ENCODE data around the gene TUBB4B. TPM values are rescaled to one million over a fixed set of nuclear protein-coding genes. Genes with fewer than 3 reads are reported as not detected.

The TUBB4B gene
- total RNA-seq, 1 donor from 2014 or later: 192 TPM

DNA sequence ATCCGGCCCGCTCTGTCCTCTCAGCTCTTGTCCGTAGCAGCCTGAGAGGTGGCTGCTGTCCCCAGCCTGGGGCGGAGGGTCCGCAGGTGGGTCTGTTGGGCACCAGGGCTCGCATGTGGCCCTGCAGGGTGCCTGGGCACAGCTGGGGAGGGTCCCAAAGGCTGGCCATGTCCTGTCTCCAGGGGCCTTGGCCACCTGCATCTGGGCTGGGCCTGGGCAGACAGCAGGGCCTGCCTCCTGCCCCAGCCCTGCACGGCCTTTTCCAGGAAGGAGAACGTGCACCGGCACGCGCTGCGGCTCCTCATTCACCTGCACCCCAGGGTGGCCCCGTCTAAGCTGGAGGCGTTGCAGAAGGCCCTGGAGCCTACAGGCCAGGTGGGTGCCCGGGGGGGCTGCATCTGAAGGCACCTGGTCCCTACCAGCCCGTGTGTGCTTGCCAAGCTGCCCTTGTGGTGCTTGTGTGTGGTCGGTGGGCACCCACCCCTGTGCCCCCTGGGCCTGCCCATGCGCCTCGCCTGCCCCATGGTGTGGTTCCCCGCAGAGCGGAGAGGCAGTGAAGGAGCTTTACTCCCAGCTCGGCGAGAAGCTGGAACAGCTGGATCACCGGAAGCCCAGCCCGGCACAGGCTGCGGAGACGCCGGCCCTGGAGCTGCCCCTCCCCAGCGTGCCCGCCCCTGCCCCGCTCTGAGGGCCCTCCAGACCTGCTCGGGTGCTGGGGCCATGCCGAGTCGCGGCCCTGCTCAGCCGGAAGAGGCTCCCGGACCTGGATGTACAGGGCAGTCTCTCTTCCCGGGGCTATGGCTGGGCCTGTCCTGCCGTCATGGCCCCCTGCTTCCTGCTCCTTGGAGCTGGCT lies 31.4 kb downstream of the TUBB4B start:
- TF ChIP-seq, protein P1, sequence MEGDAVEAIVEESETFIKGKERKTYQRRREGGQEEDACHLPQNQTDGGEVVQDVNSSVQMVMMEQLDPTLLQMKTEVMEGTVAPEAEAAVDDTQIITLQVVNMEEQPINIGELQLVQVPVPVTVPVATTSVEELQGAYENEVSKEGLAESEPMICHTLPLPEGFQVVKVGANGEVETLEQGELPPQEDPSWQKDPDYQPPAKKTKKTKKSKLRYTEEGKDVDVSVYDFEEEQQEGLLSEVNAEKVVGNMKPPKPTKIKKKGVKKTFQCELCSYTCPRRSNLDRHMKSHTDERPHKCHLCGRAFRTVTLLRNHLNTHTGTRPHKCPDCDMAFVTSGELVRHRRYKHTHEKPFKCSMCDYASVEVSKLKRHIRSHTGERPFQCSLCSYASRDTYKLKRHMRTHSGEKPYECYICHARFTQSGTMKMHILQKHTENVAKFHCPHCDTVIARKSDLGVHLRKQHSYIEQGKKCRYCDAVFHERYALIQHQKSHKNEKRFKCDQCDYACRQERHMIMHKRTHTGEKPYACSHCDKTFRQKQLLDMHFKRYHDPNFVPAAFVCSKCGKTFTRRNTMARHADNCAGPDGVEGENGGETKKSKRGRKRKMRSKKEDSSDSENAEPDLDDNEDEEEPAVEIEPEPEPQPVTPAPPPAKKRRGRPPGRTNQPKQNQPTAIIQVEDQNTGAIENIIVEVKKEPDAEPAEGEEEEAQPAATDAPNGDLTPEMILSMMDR (IDR thresholded peaks at IDR 0.05; ENCODE audit: partially characterized antibody, unreplicated experiment): no peak
- Mint-ChIP-seq H3K27ac (ENCODE audit: unreplicated experiment) (no peak overlapping the region), H3K9me3 (ENCODE audit: unreplicated experiment) (peaks cover 10% of the 10 kb centered on the region), H3K36me3 (ENCODE audit: unreplicated experiment) (no peaks in the 10 kb centered on the region), H3K4me1 (ENCODE audit: low read depth, unreplicated experiment) (peaks cover 17% of the 10 kb centered on the region), H3K4me3 (ENCODE audit: unreplicated experiment) (no peak overlapping the region), H3K27me3 (ENCODE audit: unreplicated experiment) (peaks cover 9% of the 10 kb centered on the region)
- no peak for DNase-seq

DNA sequence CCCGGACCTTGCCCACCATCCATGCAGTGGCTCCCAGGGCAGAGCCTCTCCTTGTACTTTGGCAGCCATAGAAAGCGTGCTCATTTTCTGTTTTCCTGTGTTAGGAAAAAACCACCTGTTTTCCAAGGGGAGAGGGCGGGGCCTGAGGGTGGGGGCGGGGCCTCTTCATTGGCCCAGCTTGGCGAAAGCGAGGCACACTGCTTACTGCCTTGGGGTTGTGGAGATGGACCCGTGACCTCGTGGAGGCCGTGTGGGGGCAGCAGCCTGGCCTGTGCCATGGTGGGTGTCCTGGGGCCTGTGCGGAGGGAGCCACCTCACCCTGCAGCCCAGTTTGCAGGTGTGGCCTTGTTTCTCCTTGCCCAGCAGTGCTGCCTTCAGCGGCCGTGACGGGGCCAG lies 32.0 kb downstream of the TUBB4B start:
- H3K27ac Mint-ChIP-seq (ENCODE audit: unreplicated experiment): no peak overlapping the region
- no peak for DNase-seq

DNA sequence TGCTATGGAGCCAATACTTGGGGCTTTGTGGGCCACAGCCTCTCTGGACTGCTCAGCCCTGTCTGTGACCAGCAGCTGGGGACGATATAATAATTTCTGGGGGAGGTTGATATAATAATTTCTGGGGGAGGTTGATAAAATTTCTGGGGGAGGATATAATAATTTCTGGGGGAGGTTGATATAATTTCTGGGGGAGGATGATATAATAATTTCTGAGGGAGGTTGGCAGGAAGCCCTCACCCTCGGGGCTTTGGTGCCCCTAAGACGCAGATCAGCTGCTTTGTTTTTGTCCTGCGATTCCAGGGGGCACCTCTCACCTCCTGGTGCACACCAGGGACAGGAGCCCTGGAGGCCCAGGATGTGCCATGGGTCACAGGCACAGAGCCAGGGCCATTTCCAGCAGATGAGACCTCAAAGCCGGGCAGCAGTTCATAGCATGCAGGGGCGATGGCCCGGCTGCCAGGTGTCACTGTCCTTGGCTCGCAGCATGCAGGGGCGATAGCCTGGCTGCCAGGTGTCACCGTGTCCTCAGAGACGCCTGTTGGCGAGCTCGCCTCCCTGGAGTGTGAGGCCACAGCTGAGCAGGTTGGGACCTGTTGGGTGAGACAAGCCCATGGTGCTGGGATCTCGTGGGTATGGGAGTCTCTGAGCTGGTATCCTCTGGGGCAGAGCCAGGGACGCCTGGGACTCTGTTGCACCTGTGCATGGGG lies 32.7 kb downstream of the TUBB4B start:
- H3K27ac Mint-ChIP-seq (ENCODE audit: unreplicated experiment): no peak overlapping the region
- no peaks in the 10 kb centered on the region for H3K36me3 Mint-ChIP-seq (ENCODE audit: unreplicated experiment)
- peaks cover 8% of the 10 kb centered on the region for H3K27me3 Mint-ChIP-seq (ENCODE audit: unreplicated experiment)
- TF ChIP-seq, protein P1 (IDR thresholded peaks at IDR 0.05; ENCODE audit: partially characterized antibody, unreplicated experiment): no peak
- H3K4me1 Mint-ChIP-seq (ENCODE audit: low read depth, unreplicated experiment): peaks cover 17% of the 10 kb centered on the region
- no peak for DNase-seq
- H3K4me3 Mint-ChIP-seq (ENCODE audit: unreplicated experiment): no peak overlapping the region
- H3K9me3 Mint-ChIP-seq (ENCODE audit: unreplicated experiment): peaks cover 6% of the 10 kb centered on the region

More for the DNA sequence above, 32.0 kb downstream of the TUBB4B start:
- Mint-ChIP-seq H3K27me3 (ENCODE audit: unreplicated experiment) (peaks cover 11% of the 10 kb centered on the region), H3K36me3 (ENCODE audit: unreplicated experiment) (no peaks in the 10 kb centered on the region), H3K4me3 (ENCODE audit: unreplicated experiment) (no peak overlapping the region), H3K9me3 (ENCODE audit: unreplicated experiment) (peaks cover 8% of the 10 kb centered on the region), H3K4me1 (ENCODE audit: low read depth, unreplicated experiment) (peaks cover 17% of the 10 kb centered on the region)
- TF ChIP-seq, protein P1 (IDR thresholded peaks at IDR 0.05; ENCODE audit: partially characterized antibody, unreplicated experiment): no peak

DNA sequence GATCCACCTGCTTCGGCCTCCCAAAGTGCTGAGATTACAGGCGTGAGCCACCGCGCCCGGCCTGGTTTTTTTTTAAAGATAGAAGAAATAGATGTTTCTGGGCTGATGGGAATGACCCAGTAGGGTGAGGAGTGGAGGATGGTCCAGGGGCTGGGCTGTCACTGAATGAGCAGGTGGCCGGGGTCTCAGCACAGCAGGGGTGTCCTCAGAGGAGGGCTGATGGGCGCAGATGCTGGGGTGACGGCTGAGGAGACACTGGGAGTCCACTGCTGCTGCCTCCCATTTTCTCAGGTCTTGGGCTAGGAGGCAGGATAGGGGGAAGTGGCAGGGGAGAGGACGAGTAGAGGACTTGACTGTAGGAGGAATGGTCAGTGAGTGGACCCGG lies 34.1 kb downstream of the TUBB4B start:
- no peak overlapping the region for H3K4me3 Mint-ChIP-seq (ENCODE audit: unreplicated experiment)
- DNase-seq: no peak
- no peak overlapping the region for H3K27ac Mint-ChIP-seq (ENCODE audit: unreplicated experiment)
- no peaks in the 10 kb centered on the region for H3K36me3 Mint-ChIP-seq (ENCODE audit: unreplicated experiment)
- TF ChIP-seq, protein P1 (IDR thresholded peaks at IDR 0.05; ENCODE audit: partially characterized antibody, unreplicated experiment): no peak
- H3K4me1 Mint-ChIP-seq (ENCODE audit: low read depth, unreplicated experiment): peaks cover 17% of the 10 kb centered on the region
- peaks cover 8% of the 10 kb centered on the region for H3K27me3 Mint-ChIP-seq (ENCODE audit: unreplicated experiment)
- peaks cover 6% of the 10 kb centered on the region for H3K9me3 Mint-ChIP-seq (ENCODE audit: unreplicated experiment)

Data from glutamatergic neuron (in vitro differentiated cells).